Lower leg skin (tissue), 3 donors: ENCODE results near the gene RPLP2.

Experiments
- POLR2A ChIP-seq, 2 donors: fragments of 450-650 bp; IDR thresholded peaks; one replicate each; pipeline ENCODE4 v1.6.1; 2016 to 2017; ENCODE audit warnings: antibody characterized with exemption in 2 of 2, mild to moderate bottlenecking in 1 of 2, moderate library complexity in 1 of 2
- TF ChIP-seq, protein P1 (sequence below), 3 donors: fragments of 450-650 bp; IDR thresholded peaks; one replicate each; pipeline ENCODE4 v1.5.1; 2016; ENCODE audit warnings: antibody characterized with exemption in 3 of 3, mild to moderate bottlenecking in 3 of 3, moderate library complexity in 2 of 3

GRCh38 chr11:794766-795633 lies 14.8 kb upstream of the RPLP2 start:
- TF ChIP-seq, protein P1, sequence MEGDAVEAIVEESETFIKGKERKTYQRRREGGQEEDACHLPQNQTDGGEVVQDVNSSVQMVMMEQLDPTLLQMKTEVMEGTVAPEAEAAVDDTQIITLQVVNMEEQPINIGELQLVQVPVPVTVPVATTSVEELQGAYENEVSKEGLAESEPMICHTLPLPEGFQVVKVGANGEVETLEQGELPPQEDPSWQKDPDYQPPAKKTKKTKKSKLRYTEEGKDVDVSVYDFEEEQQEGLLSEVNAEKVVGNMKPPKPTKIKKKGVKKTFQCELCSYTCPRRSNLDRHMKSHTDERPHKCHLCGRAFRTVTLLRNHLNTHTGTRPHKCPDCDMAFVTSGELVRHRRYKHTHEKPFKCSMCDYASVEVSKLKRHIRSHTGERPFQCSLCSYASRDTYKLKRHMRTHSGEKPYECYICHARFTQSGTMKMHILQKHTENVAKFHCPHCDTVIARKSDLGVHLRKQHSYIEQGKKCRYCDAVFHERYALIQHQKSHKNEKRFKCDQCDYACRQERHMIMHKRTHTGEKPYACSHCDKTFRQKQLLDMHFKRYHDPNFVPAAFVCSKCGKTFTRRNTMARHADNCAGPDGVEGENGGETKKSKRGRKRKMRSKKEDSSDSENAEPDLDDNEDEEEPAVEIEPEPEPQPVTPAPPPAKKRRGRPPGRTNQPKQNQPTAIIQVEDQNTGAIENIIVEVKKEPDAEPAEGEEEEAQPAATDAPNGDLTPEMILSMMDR (IDR thresholded peaks at IDR 0.05): no peak
- TF ChIP-seq POLR2A (IDR thresholded peaks at IDR 0.05): no peak
